Mucosa of rectum (tissue), 2 donors: ENCODE results near the gene ANKRD11.
"Not testable (repeated sequence)": the region's sequence is repeated elsewhere in the genome, so short reads cannot be mapped to it uniquely, and the experiment has no call there.

Experiments
- H3K27ac ChIP-seq, 2 donors: one replicate each; pipeline ENCODE4 v1.7.0; 2013; ENCODE audit warnings: inconsistent platforms in 2 of 2, low read depth in 2 of 2, low read length in 2 of 2
- H3K27me3 ChIP-seq, 2 donors: one replicate each; pipeline ENCODE4 v1.7.0; 2013; ENCODE audit warnings: low read length in 2 of 2; ENCODE audit not compliant: control insufficient read depth in 2 of 2, insufficient read depth in 2 of 2
- H3K36me3 ChIP-seq, 2 donors: one replicate each; pipeline ENCODE4 v1.7.0; 2013; ENCODE audit warnings: low read length in 2 of 2; ENCODE audit not compliant: control insufficient read depth in 2 of 2, insufficient read depth in 2 of 2
- H3K4me1 ChIP-seq, 2 donors: one replicate each; pipeline ENCODE4 v1.7.0; 2013; ENCODE audit warnings: low read length in 2 of 2, mild to moderate bottlenecking in 1 of 2; ENCODE audit not compliant: control insufficient read depth in 2 of 2, insufficient read depth in 2 of 2
- H3K4me3 ChIP-seq, 2 donors: one replicate each; pipeline ENCODE4 v1.7.0; 2013; ENCODE audit warnings: low read length in 2 of 2
- H3K9ac ChIP-seq, 2 donors: one replicate each; pipeline ENCODE4 v1.7.0; 2013; ENCODE audit warnings: low read length in 2 of 2, low read depth in 1 of 2, mild to moderate bottlenecking in 1 of 2
- H3K9me3 ChIP-seq, 2 donors: one replicate each; pipeline ENCODE4 v1.7.0; 2013; ENCODE audit warnings: low read length in 2 of 2; ENCODE audit not compliant: control insufficient read depth in 2 of 2
- donor health status: healthy.
- donor health status: Normal muscosa, but diverticular disease.

Gene ANKRD11

DNA sequence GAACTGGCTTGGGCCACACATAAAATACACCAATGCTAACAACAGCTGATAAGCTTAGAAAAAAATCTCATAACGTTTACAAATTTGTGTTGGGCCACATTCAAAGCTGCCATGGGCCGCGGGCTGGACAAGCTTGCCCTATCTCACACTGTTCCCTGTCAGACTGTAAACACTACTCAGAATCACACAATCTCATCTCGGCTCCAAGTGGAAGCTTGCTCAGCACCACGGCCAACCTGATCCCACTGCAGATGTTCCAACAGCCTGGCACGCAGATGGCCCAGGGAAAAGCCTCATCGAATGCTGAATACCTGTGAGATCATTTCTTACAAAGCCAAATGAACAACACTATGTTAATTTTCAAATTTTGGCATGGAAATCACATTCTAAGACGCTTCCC is 125.8 kb downstream of the ANKRD11 start:
- no peaks in the 10 kb centered on the region for H3K36me3 ChIP-seq
- H3K27me3 ChIP-seq = no peaks in the 10 kb centered on the region
- no peaks in the 10 kb centered on the region for H3K9me3 ChIP-seq
- H3K9ac ChIP-seq = no peak overlapping the region
- H3K4me3 ChIP-seq = no peak overlapping the region
- peaks cover 23 to 24% of the 10 kb centered on the region in 2 donors for H3K4me1 ChIP-seq
- no peak overlapping the region for H3K27ac ChIP-seq

- Histone ChIP-seq H3K27ac (no peak overlapping the region), H3K36me3 (peaks cover 0 to 5% of the 10 kb centered on the region in 2 donors), H3K4me3 (no peak overlapping the region), H3K9me3 (no peaks in the 10 kb centered on the region), H3K27me3 (no peaks in the 10 kb centered on the region), H3K9ac (no peak overlapping the region), H3K4me1 (peaks cover 23 to 24% of the 10 kb centered on the region in 2 donors)
These were observed 126.6 kb downstream of the ANKRD11 start for GRCh38 chr16:89363621-89364393.

DNA sequence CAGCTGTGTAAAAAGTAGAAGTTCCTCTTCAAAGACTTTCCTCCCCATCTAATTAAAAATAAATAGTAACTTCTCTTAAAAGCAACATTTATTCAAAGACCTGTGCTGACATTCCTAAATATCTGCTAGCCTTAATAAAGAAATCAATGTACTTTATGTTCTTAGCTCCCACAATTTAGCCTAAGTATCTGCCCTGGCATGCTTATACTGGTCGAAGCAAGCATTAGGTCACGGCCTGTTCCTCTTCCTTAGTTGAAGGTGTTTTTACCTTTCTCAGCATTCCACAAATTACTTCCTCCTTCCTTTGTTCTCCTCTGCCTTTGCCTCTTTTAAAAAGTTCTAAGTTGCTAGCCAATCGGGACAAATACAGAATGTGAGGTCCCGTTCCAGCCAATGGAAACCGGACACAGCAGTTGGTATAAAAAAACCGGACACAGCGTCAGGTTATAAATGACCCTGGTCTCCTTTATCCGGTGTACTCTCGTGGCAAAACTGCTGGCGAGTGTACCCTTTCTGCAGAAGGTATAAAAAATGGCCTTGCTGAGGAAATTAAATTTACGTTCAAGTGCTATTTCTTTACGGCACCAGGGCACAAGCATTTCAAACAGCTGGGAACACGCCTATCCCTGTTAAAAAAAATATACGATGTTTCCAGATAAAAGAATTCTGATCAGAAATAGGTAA is 127.7 kb downstream of the ANKRD11 start:
- H3K4me1 ChIP-seq = peaks cover 26 to 30% of the 10 kb centered on the region in 2 donors
- H3K9ac ChIP-seq, H3K36me3 ChIP-seq, H3K27ac ChIP-seq, H3K9me3 ChIP-seq, H3K4me3 ChIP-seq, H3K27me3 ChIP-seq: not testable (repeated sequence)

GRCh38 chr16:89361751-89362539 is 128.4 kb downstream of the ANKRD11 start:
- Histone ChIP-seq H3K27me3 (no peaks in the 10 kb centered on the region), H3K4me1 (peaks cover 30 to 37% of the 10 kb centered on the region in 2 donors), H3K4me3 (no peak overlapping the region), H3K27ac (no peak overlapping the region), H3K36me3 (peaks cover 0 to 7% of the 10 kb centered on the region in 2 donors), H3K9me3 (no peaks in the 10 kb centered on the region), H3K9ac (no peak overlapping the region)

GRCh38 chr16:89360760-89361435 is 129.5 kb downstream of the ANKRD11 start:
- Histone ChIP-seq H3K4me1 (peaks cover 34 to 40% of the 10 kb centered on the region in 2 donors), H3K9ac (no peak overlapping the region), H3K36me3 (peaks cover 0 to 7% of the 10 kb centered on the region in 2 donors), H3K9me3 (no peaks in the 10 kb centered on the region), H3K4me3 (peak overlapping the region in 1 of 2 donors; percentile 34), H3K27me3 (no peaks in the 10 kb centered on the region), H3K27ac (no peak overlapping the region)

DNA sequence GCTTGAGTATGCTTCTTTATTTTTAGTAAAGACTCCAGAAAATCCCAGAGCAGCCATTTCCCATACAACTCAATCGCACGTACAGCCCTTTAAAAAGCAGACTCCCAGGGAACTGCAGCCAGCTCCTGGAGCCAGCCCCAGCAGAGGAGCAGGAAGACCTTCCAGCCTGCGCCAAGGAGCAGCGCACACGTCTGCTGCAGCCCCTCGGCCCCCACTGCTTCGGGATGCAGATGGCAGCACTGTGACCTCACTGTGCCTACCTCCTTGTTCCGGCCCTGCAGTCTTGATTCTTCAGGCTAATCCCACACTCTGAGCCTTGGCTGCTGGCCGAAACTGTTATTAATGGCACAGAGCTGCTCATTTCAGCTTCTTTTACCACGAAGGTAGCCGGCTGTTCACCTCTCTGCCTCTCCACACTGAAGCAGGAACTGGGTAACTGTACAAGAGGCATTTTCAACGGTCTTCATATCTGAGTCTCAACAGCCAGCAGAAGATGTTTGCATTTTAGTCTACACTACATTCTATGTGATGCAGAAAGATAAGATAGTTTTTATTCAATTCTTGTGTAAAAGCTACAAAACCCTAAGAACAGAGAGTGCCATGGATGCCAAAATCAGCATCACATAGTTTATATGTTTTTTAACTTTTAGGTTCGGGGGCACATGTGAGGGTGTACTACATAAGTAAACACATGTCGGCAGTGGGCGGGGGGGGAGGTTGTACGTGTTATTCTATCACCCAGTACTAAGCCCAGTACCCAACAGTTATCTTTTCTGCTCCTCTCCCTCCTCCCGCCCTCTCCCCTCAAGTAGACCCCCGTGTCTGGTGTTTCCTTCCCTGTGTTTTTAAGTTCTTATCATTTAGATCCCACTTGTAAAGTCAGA is 130.9 kb downstream of the ANKRD11 start:
- H3K4me1 ChIP-seq = peaks cover 37 to 42% of the 10 kb centered on the region in 2 donors
- peaks cover 0 to 7% of the 10 kb centered on the region in 2 donors for H3K36me3 ChIP-seq
- no peak overlapping the region for H3K27ac ChIP-seq
- H3K27me3 ChIP-seq = no peaks in the 10 kb centered on the region
- H3K4me3 ChIP-seq = no peak overlapping the region
- no peaks in the 10 kb centered on the region for H3K9me3 ChIP-seq
- no peak overlapping the region for H3K9ac ChIP-seq

- H3K4me1 ChIP-seq = peaks cover 39 to 40% of the 10 kb centered on the region in 2 donors
- no peaks in the 10 kb centered on the region for H3K9me3 ChIP-seq
- H3K36me3 ChIP-seq = peaks cover 0 to 7% of the 10 kb centered on the region in 2 donors
- H3K27me3 ChIP-seq = no peaks in the 10 kb centered on the region
- H3K27ac ChIP-seq = no peak overlapping the region
- no peak overlapping the region for H3K9ac ChIP-seq
- no peak overlapping the region for H3K4me3 ChIP-seq
These were observed 132.0 kb downstream of the ANKRD11 start for GRCh38 chr16:89358030-89359005.

GRCh38 chr16:89357055-89357816 is 133.1 kb downstream of the ANKRD11 start:
- H3K4me1 ChIP-seq = peaks cover 40 to 46% of the 10 kb centered on the region in 2 donors
- no peak overlapping the region for H3K9ac ChIP-seq
- no peaks in the 10 kb centered on the region for H3K27me3 ChIP-seq
- no peak overlapping the region for H3K4me3 ChIP-seq
- H3K9me3 ChIP-seq = no peaks in the 10 kb centered on the region
- no peak overlapping the region for H3K27ac ChIP-seq
- peaks cover 0 to 7% of the 10 kb centered on the region in 2 donors for H3K36me3 ChIP-seq
